AG04449 (cell line): Measurements from ENCODE around the gene IL6.
A peak's percentile ranks its signal among the peaks of the same experiment; 100 is the strongest.

Experiments used
- CTCF ChIA-PET: fragments of 350-600 bp; formaldehyde crosslinking; extraction: SDS; loops from one replicate; lab custom pipeline; 2021; ENCODE audit warnings: antibody characterized with exemption; lab: Yijun Ruan, JAX
- POLR2A ChIA-PET: fragments of 400-600, 350-600 bp; formaldehyde crosslinking; extraction: SDS; loops from one replicate; lab custom pipeline; 2020; ENCODE audit warnings: antibody characterized with exemption, inconsistent platforms; lab: Yijun Ruan, JAX
- DNase-seq: peaks from one replicate; pipeline ENCODE4 v3.0.0-alpha.2; 2010; ENCODE audit warnings: low read depth, low spot score
- H3K4me3 ChIP-seq: 2 replicates; pipeline ENCODE4 v1.5.1; 2011; ENCODE audit warnings: low read depth, mild to moderate bottlenecking, control low read depth, low read length
- TF ChIP-seq, protein P1 (sequence below): IDR thresholded peaks from one replicate; pipeline ENCODE4 v1.5.1; 2011; ENCODE audit warnings: mild to moderate bottlenecking, moderate library complexity, low read length, control low read depth, inconsistent platforms; ENCODE audit not compliant: insufficient read depth; ENCODE audit errors: missing control alignments

Gene IL6

DNA sequence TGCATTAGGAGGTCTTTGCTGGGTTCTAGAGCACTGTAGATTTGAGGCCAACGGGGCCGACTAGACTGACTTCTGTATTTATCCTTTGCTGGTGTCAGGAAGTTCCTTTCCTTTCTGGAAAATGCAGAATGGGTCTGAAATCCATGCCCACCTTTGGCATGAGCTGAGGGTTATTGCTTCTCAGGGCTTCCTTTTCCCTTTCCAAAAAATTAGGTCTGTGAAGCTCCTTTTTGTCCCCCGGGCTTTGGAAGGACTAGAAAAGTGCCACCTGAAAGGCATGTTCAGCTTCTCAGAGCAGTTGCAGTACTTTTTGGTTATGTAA lies 675 bp downstream of the IL6 start:
- CTCF ChIA-PET = interaction anchor here (0.8 to 7.0 kb wide), 21 partner anchors 9 to 329 kb away, joined by 3 to 202 read pairs (median 5); no protein-coding TSS in a partner anchor
- no peak for DNase-seq
- H3K4me3 ChIP-seq = peak overlapping the region; percentile 49
- TF ChIP-seq, protein P1, sequence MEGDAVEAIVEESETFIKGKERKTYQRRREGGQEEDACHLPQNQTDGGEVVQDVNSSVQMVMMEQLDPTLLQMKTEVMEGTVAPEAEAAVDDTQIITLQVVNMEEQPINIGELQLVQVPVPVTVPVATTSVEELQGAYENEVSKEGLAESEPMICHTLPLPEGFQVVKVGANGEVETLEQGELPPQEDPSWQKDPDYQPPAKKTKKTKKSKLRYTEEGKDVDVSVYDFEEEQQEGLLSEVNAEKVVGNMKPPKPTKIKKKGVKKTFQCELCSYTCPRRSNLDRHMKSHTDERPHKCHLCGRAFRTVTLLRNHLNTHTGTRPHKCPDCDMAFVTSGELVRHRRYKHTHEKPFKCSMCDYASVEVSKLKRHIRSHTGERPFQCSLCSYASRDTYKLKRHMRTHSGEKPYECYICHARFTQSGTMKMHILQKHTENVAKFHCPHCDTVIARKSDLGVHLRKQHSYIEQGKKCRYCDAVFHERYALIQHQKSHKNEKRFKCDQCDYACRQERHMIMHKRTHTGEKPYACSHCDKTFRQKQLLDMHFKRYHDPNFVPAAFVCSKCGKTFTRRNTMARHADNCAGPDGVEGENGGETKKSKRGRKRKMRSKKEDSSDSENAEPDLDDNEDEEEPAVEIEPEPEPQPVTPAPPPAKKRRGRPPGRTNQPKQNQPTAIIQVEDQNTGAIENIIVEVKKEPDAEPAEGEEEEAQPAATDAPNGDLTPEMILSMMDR = no peak
- POLR2A ChIA-PET = interaction anchor here (1.5 to 2.9 kb wide), 3 partner anchors 9 to 165 kb away, joined by 6 to 44 read pairs (median 12); no protein-coding TSS in a partner anchor

DNA sequence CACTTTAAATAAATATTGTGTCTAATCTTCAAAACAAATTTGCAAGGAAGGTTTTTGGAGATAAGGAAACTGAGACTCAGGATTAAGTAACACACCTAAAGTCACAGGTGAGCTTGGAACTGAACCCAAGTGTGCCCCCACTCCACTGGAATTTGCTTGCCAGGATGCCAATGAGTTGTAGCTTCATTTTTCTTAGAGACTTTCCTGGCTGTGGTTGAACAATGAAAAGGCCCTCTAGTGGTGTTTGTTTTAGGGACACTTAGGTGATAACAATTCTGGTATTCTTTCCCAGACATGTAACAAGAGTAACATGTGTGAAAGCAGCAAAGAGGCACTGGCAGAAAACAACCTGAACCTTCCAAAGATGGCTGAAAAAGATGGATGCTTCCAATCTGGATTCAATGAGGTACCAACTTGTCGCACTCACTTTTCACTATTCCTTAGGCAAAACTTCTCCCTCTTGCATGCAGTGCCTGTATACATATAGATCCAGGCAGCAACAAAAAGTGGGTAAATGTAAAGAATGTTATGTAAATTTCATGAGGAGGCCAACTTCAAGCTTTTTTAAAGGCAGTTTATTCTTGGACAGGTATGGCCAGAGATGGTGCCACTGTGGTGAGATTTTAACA lies 1.5 kb downstream of the IL6 start:
- ChIA-PET CTCF (interaction anchor here (0.7 to 7.0 kb wide), 16 partner anchors 8 to 328 kb away, joined by 3 to 202 read pairs (median 4); no protein-coding TSS in a partner anchor), POLR2A (interaction anchor here (2.9 kb wide), 1 partner anchor 166 kb away, joined by 44 read pairs; no protein-coding TSS in a partner anchor)
- no peak for DNase-seq
- TF ChIP-seq, protein P1 = peak; percentile 26
- no peak overlapping the region for H3K4me3 ChIP-seq

DNA sequence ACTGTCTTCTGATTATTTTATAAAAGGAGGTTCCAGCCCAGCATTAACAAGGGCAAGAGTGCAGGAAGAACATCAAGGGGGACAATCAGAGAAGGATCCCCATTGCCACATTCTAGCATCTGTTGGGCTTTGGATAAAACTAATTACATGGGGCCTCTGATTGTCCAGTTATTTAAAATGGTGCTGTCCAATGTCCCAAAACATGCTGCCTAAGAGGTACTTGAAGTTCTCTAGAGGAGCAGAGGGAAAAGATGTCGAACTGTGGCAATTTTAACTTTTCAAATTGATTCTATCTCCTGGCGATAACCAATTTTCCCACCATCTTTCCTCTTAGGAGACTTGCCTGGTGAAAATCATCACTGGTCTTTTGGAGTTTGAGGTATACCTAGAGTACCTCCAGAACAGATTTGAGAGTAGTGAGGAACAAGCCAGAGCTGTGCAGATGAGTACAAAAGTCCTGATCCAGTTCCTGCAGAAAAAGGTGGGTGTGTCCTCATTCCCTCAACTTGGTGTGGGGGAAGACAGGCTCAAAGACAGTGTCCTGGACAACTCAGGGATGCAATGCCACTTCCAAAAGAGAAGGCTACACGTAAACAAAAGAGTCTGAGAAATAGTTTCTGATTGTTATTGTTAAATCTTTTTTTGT lies 2.3 kb downstream of the IL6 start:
- TF ChIP-seq, protein P1 = no peak
- ChIA-PET POLR2A (interaction anchor here (1.5 to 2.9 kb wide), 2 partner anchors 166 to 168 kb away, joined by 4 to 44 read pairs; no protein-coding TSS in a partner anchor), CTCF (interaction anchor here (1.4 to 7.0 kb wide), 4 partner anchors 11 to 169 kb away, joined by 5 to 202 read pairs (median 14); no protein-coding TSS in a partner anchor)
- H3K4me3 ChIP-seq = no peak overlapping the region
- DNase-seq = no peak

DNA sequence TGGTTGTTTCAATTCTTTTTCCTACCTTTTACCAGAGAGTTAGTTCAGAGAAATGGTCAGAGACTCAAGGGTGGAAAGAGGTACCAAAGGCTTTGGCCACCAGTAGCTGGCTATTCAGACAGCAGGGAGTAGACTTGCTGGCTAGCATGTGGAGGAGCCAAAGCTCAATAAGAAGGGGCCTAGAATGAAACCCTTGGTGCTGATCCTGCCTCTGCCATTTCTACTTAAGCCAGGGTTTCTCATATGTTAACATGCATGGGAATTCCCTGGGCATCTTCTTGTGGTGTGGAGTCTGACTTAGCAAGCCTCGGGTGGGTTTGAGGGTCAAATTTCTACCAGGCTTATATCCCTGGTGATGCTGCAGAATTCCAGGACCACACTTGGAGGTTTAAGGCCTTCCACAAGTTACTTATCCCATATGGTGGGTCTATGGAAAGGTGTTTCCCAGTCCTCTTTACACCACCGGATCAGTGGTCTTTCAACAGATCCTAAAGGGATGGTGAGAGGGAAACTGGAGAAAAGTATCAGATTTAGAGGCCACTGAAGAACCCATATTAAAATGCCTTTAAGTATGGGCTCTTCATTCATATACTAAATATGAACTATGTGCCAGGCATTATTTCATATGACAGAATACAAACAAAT lies 3.2 kb downstream of the IL6 start:
- POLR2A ChIA-PET = interaction anchor here (0.7 to 1.5 kb wide), 2 partner anchors 169 to 630 kb away, joined by 3 to 4 read pairs; no protein-coding TSS in a partner anchor
- no peak for DNase-seq
- CTCF ChIA-PET = interaction anchor here (2.1 kb wide), 1 partner anchor 143 kb away, joined by 6 read pairs; no protein-coding TSS in a partner anchor
- TF ChIP-seq, protein P1 = no peak
- no peak overlapping the region for H3K4me3 ChIP-seq

DNA sequence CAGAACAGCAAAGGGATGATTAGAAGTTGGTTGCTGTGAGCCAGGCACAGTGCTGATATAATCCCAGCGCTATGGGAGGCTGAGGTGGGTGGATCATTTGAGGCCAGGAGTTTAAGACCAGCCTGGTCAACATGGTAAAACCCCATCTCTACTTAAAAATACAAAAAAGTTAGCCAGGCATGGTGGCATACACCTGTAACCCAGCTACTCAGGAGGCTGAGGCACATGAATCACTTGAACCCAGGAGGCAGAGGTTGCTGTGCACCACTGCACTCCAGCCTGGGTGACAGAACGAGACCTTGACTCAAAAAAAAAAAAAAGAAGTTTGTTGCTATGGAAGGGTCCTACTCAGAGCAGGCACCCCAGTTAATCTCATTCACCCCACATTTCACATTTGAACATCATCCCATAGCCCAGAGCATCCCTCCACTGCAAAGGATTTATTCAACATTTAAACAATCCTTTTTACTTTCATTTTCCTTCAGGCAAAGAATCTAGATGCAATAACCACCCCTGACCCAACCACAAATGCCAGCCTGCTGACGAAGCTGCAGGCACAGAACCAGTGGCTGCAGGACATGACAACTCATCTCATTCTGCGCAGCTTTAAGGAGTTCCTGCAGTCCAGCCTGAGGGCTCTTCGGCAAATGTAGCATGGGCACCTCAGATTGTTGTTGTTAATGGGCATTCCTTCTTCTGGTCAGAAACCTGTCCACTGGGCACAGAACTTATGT lies 4.1 kb downstream of the IL6 start:
- POLR2A ChIA-PET = interaction anchor here (0.5 to 1.5 kb wide), 6 partner anchors 12 to 631 kb away, joined by 3 to 4 read pairs (median 3); no protein-coding TSS in a partner anchor
- TF ChIP-seq, protein P1 = no peak
- CTCF ChIA-PET = interaction anchor here (1.2 to 4.1 kb wide), 5 partner anchors 144 to 325 kb away, joined by 3 to 29 read pairs (median 6); no protein-coding TSS in a partner anchor
- no peak for DNase-seq
- H3K4me3 ChIP-seq = no peak overlapping the region; the same call in 1 of the 2 replicates
